WTC11 (cell line): ENCODE measurements around the gene TIAM2. TPM values are rescaled to one million over a fixed set of nuclear protein-coding genes. Genes with fewer than 3 reads are reported as not detected.

ENCODE experiments used
- ATAC-seq: fragments of 200-7000 bp; cut with Tn5 transposase; 2 replicates; pipeline ENCODE4 v1.10.0; 2021; ENCODE audit warnings: mild to moderate bottlenecking, moderate library complexity
- CTCF ChIA-PET: fragments of 300-600 bp; sonication (Branson Sonifier 250); formaldehyde crosslinking; loops from one replicate; lab custom pipeline; 2021; ENCODE audit warnings: antibody characterized with exemption; lab: Charles Lee
- POLR2A ChIA-PET: fragments of 350-600 bp; sonication (Branson Sonifier 250); formaldehyde crosslinking; loops from one replicate; lab custom pipeline; 2021; ENCODE audit warnings: antibody characterized with exemption; lab: Charles Lee
- DNase-seq: peaks from one replicate; pipeline ENCODE4 v3.0.0; 2021; ENCODE audit warnings: low spot score
- H3K27ac Mint-ChIP-seq: 2 replicates; pipeline ENCODE4 v1.8.0; 2021; ENCODE audit warnings: mixed read lengths
- H3K27me3 Mint-ChIP-seq: 2 replicates; pipeline ENCODE4 v1.8.0; 2021; ENCODE audit warnings: low read depth, mild to moderate bottlenecking, moderate library complexity, mixed read lengths
- H3K36me3 Mint-ChIP-seq: 2 replicates; pipeline ENCODE4 v1.8.0; 2021; ENCODE audit warnings: mixed read lengths
- H3K4me1 Mint-ChIP-seq: 2 replicates; pipeline ENCODE4 v1.8.0; 2022; ENCODE audit warnings: mixed read lengths
- H3K4me3 Mint-ChIP-seq: 2 replicates; pipeline ENCODE4 v1.8.0; 2021; ENCODE audit warnings: mild to moderate bottlenecking, moderate library complexity, mixed read lengths
- H3K9me3 Mint-ChIP-seq: 2 replicates; pipeline ENCODE4 v1.8.0; 2021; ENCODE audit warnings: mixed read lengths
- AFF4 ChIP-seq: sonication (generic); formaldehyde crosslinking; IDR thresholded peaks from 2 replicates; pipeline ENCODE4 v1.8.1; 2023; ENCODE audit warnings: mild to moderate bottlenecking, missing genetic modification reagents, borderline replicate concordance
- ATF6 ChIP-seq: sonication (generic); formaldehyde crosslinking; IDR thresholded peaks from 2 replicates; pipeline ENCODE4 v1.8.1; 2023; ENCODE audit warnings: mild to moderate bottlenecking, missing genetic modification reagents
- CREB1 ChIP-seq: sonication (generic); formaldehyde crosslinking; IDR thresholded peaks from 2 replicates; pipeline ENCODE4 v1.8.0; 2023; ENCODE audit warnings: mild to moderate bottlenecking, missing genetic modification reagents
- ERG ChIP-seq: fragments of 250-450 bp; sonication (Bioruptor Pico); IDR thresholded peaks from 2 replicates; pipeline ENCODE4 v1.8.0; 2021; ENCODE audit warnings: mild to moderate bottlenecking
- FOXK1 ChIP-seq: sonication (generic); formaldehyde crosslinking; IDR thresholded peaks from 2 replicates; pipeline ENCODE4 v1.8.0; 2022; ENCODE audit warnings: mild to moderate bottlenecking, moderate library complexity, missing genetic modification reagents
- HMGA2 ChIP-seq: fragments of 250-450 bp; sonication (Bioruptor Pico); IDR thresholded peaks from 2 replicates; pipeline ENCODE4 v1.4.0; 2021; ENCODE audit warnings: mild to moderate bottlenecking, moderate library complexity
- HMGXB4 ChIP-seq: sonication (generic); formaldehyde crosslinking; IDR thresholded peaks from 2 replicates; pipeline ENCODE4 v1.8.1; 2023; ENCODE audit warnings: mild to moderate bottlenecking, moderate library complexity, missing genetic modification reagents
- IRF1 ChIP-seq: sonication (generic); formaldehyde crosslinking; IDR thresholded peaks from 2 replicates; pipeline ENCODE4 v1.8.0; 2023; ENCODE audit warnings: missing genetic modification reagents
- KAT7 ChIP-seq: sonication (generic); formaldehyde crosslinking; IDR thresholded peaks from 2 replicates; pipeline ENCODE4 v1.8.1; 2023; ENCODE audit warnings: missing genetic modification reagents, mild to moderate bottlenecking, borderline replicate concordance
- MLX ChIP-seq: sonication (generic); formaldehyde crosslinking; IDR thresholded peaks from 2 replicates; pipeline ENCODE4 v1.8.1; 2023; ENCODE audit warnings: mild to moderate bottlenecking, missing genetic modification reagents, moderate library complexity
- NFATC4 ChIP-seq: fragments of 250-450 bp; sonication (Bioruptor Pico); IDR thresholded peaks from 2 replicates; pipeline ENCODE4 v1.9.0; 2021; ENCODE audit warnings: mild to moderate bottlenecking
- TP53 ChIP-seq: sonication (generic); formaldehyde crosslinking; IDR thresholded peaks from 2 replicates; pipeline ENCODE4 v1.8.1; 2023; ENCODE audit warnings: mild to moderate bottlenecking, missing genetic modification reagents
- USF1 ChIP-seq: sonication (generic); formaldehyde crosslinking; IDR thresholded peaks from 2 replicates; pipeline ENCODE4 v1.8.0; 2022; ENCODE audit warnings: mild to moderate bottlenecking, missing genetic modification reagents
- ZBTB21 ChIP-seq: sonication (generic); formaldehyde crosslinking; IDR thresholded peaks from 2 replicates; pipeline ENCODE4 v1.8.1; 2023; ENCODE audit warnings: mild to moderate bottlenecking, missing genetic modification reagents, borderline replicate concordance
- ZBTB43 ChIP-seq: sonication (generic); formaldehyde crosslinking; IDR thresholded peaks from 2 replicates; pipeline ENCODE4 v1.8.1; 2023; ENCODE audit warnings: mild to moderate bottlenecking, missing genetic modification reagents
- ZNF121 ChIP-seq: sonication (generic); formaldehyde crosslinking; IDR thresholded peaks from 2 replicates; pipeline ENCODE4 v1.8.0; 2023; ENCODE audit warnings: missing genetic modification reagents
- ZSCAN18 ChIP-seq: fragments of 250-450 bp; sonication (Bioruptor Pico); IDR thresholded peaks from 2 replicates; pipeline ENCODE4 v2.1.2; 2022; ENCODE audit warnings: mild to moderate bottlenecking, moderate library complexity
- total RNA-seq: library from RNA; stranded (reverse); gene quantifications from 3 replicates; pipeline ENCODE4 v1.2.3, GENCODE V29; 2021

TIAM2 gene
- total RNA-seq, 1 experiment from 2014 or later, result 15.1 TPM

- no peak for TF ChIP-seq CREB1 (CRISPR knock-in tag)
- TF ChIP-seq ZNF121 (CRISPR knock-in tag), result no peak
- no peak for TF ChIP-seq USF1 (CRISPR knock-in tag)
- no peak for TF ChIP-seq FOXK1 (CRISPR knock-in tag)
- no peak for TF ChIP-seq ZBTB43 (CRISPR knock-in tag)
- no peak for TF ChIP-seq HMGXB4 (CRISPR knock-in tag)
- TF ChIP-seq IRF1 (CRISPR knock-in tag), result no peak
- TF ChIP-seq TP53, result no peak
- no peak for TF ChIP-seq HMGA2 (CRISPR knock-in tag)
- TF ChIP-seq, all 79 proteins: peak for 0
Measured at GRCh38 chr6:155011809-155012291, 16.7 kb downstream of the TIAM2 start (continued).

- POLR2A ChIA-PET, result no interaction called here
- Mint-ChIP-seq H3K27me3 (no peaks in the 10 kb centered on the region), H3K9me3 (no peaks in the 10 kb centered on the region), H3K27ac (peak overlapping the region; percentile 9), H3K4me3 (no peak overlapping the region), H3K4me1 (peaks cover 54% of the 10 kb centered on the region), H3K36me3 (no peaks in the 10 kb centered on the region)
- CTCF ChIA-PET, result no interaction called here
- no peak for DNase-seq
- TF ChIP-seq NFATC4 (CRISPR knock-in tag) (no peak), KAT7 (CRISPR knock-in tag) (no peak), AFF4 (CRISPR knock-in tag) (no peak), ZSCAN18 (CRISPR knock-in tag) (no peak), ERG (CRISPR knock-in tag) (no peak), ZBTB21 (CRISPR knock-in tag) (no peak), ATF6 (CRISPR knock-in tag) (no peak), MLX (CRISPR knock-in tag) (no peak)
- ATAC-seq, result no peak
Measured at GRCh38 chr6:155013457-155013876, 18.4 kb downstream of the TIAM2 start.
